ENCODE measurements around the gene APOE. TPM values are rescaled to one million over a fixed set of nuclear protein-coding genes. Genes with fewer than 3 reads are reported as not detected.

The APOE gene
- total RNA-seq, 1 donor from 2014 or later, result 655 TPM

DNA sequence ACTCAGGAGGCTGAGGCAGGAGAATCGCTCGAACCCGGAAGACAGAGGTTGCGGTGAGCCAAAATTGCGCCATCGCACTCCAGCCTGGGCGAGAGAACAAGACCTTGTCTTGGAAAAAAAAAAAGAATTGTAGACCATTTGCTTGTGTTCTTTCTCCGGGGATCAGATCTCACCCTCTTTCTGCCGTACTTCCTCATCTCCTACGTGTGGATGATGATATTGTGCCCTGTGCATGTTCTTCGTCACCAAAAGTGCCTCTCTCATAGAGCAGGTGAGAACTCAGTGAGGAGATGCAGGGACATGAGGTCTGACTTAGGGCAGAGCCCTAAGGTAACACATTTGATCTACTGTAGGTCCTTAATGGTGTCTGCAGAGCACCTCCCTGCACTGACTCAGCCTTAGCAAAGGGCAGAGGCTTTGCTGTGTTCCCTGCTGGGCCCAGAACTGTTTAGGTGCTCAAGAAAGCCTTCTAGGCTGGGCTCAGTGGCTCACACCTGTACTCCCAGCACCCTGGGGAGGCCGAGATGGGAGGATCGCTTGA is 41.5 kb downstream of the APOE start:
- Histone ChIP-seq H3K79me2 (ENCODE audit: insufficient read depth, low read length) (no peaks in the 10 kb centered on the region), H3K4me1 (ENCODE audit: insufficient read depth, low read length) (peaks cover 5% of the 10 kb centered on the region), H3K9ac (ENCODE audit: low read length) (no peak overlapping the region), H4K20me1 (ENCODE audit: insufficient read depth, low read length) (no peaks in the 10 kb centered on the region), H3K4me3 (ENCODE audit: insufficient read depth, low read depth, low read length) (no peak overlapping the region), H3K36me3 (ENCODE audit: insufficient read depth, low read length) (no peaks in the 10 kb centered on the region), H3K27ac (ENCODE audit: low read depth, low read length) (no peak overlapping the region), H3K27me3 (ENCODE audit: insufficient read depth, low read length) (no peaks in the 10 kb centered on the region), H2AFZ (ENCODE audit: low read depth, low read length) (no peak overlapping the region), H3K4me2 (ENCODE audit: low read length) (no peak overlapping the region), H3K9me3 (ENCODE audit: insufficient read depth, low read depth, low read length) (no peaks in the 10 kb centered on the region)
- Mint-ChIP-seq H3K4me3 (ENCODE audit: unreplicated experiment) (no peak overlapping the region), H3K27ac (ENCODE audit: unreplicated experiment) (no peak overlapping the region), H3K4me1 (ENCODE audit: low read depth, unreplicated experiment) (no peaks in the 10 kb centered on the region), H3K36me3 (ENCODE audit: low read depth, unreplicated experiment) (peaks cover 3% of the 10 kb centered on the region), H3K27me3 (ENCODE audit: low read depth, unreplicated experiment) (peaks cover 3% of the 10 kb centered on the region), H3K9me3 (ENCODE audit: unreplicated experiment) (peaks cover 2% of the 10 kb centered on the region)
- DNase-seq (ENCODE audit: low read depth) (no peak), FAIRE-seq (no peak)
- TF ChIP-seq EZH2 (IDR thresholded peaks at IDR 0.05; ENCODE audit: insufficient read depth, low read length), result no peak
- no peak for TF ChIP-seq CTCF (IDR thresholded peaks at IDR 0.05; ENCODE audit: insufficient read depth, low read depth, low read length)

- H3K4me1 ChIP-seq (ENCODE audit: insufficient read depth, low read length), result peaks cover 5% of the 10 kb centered on the region
- Mint-ChIP-seq H3K27me3 (ENCODE audit: low read depth, unreplicated experiment) (peaks cover 3% of the 10 kb centered on the region), H3K4me1 (ENCODE audit: low read depth, unreplicated experiment) (no peaks in the 10 kb centered on the region), H3K27ac (ENCODE audit: unreplicated experiment) (no peak overlapping the region), H3K4me3 (ENCODE audit: unreplicated experiment) (no peak overlapping the region), H3K36me3 (ENCODE audit: low read depth, unreplicated experiment) (peaks cover 3% of the 10 kb centered on the region), H3K9me3 (ENCODE audit: unreplicated experiment) (peaks cover 2% of the 10 kb centered on the region)
- H2AFZ ChIP-seq (ENCODE audit: low read depth, low read length), result no peak overlapping the region
- no peak overlapping the region for H3K9ac ChIP-seq (ENCODE audit: low read length)
- no peak for TF ChIP-seq EZH2 (IDR thresholded peaks at IDR 0.05; ENCODE audit: insufficient read depth, low read length)
- no peak for TF ChIP-seq CTCF (IDR thresholded peaks at IDR 0.05; ENCODE audit: insufficient read depth, low read depth, low read length)
- no peak overlapping the region for H3K4me3 ChIP-seq (ENCODE audit: insufficient read depth, low read depth, low read length)
- no peaks in the 10 kb centered on the region for H3K79me2 ChIP-seq (ENCODE audit: insufficient read depth, low read length)
- DNase-seq (ENCODE audit: low read depth) (no peak), FAIRE-seq (no peak)
- no peak overlapping the region for H3K27ac ChIP-seq (ENCODE audit: low read depth, low read length)
- no peaks in the 10 kb centered on the region for H4K20me1 ChIP-seq (ENCODE audit: insufficient read depth, low read length)
- no peaks in the 10 kb centered on the region for H3K36me3 ChIP-seq (ENCODE audit: insufficient read depth, low read length)
- H3K9me3 ChIP-seq (ENCODE audit: insufficient read depth, low read depth, low read length), result no peaks in the 10 kb centered on the region
- no peak overlapping the region for H3K4me2 ChIP-seq (ENCODE audit: low read length)
- H3K27me3 ChIP-seq (ENCODE audit: insufficient read depth, low read length), result no peaks in the 10 kb centered on the region
These were observed 42.6 kb downstream of the APOE start for GRCh38 chr19:44948237-44948636.

GRCh38 chr19:44948763-44949374 is 43.3 kb downstream of the APOE start:
- peaks cover 5% of the 10 kb centered on the region for H3K4me1 ChIP-seq (ENCODE audit: insufficient read depth, low read length)
- DNase-seq (ENCODE audit: low read depth) (no peak), FAIRE-seq (no peak)
- no peak for TF ChIP-seq CTCF (IDR thresholded peaks at IDR 0.05; ENCODE audit: insufficient read depth, low read depth, low read length)
- no peak for TF ChIP-seq EZH2 (IDR thresholded peaks at IDR 0.05; ENCODE audit: insufficient read depth, low read length)
- no peaks in the 10 kb centered on the region for H3K79me2 ChIP-seq (ENCODE audit: insufficient read depth, low read length)
- no peaks in the 10 kb centered on the region for H3K27me3 ChIP-seq (ENCODE audit: insufficient read depth, low read length)
- Mint-ChIP-seq H3K4me3 (ENCODE audit: unreplicated experiment) (no peak overlapping the region), H3K9me3 (ENCODE audit: unreplicated experiment) (peaks cover under 1% of the 10 kb centered on the region), H3K4me1 (ENCODE audit: low read depth, unreplicated experiment) (no peaks in the 10 kb centered on the region), H3K27ac (ENCODE audit: unreplicated experiment) (no peak overlapping the region), H3K36me3 (ENCODE audit: low read depth, unreplicated experiment) (peaks cover 3% of the 10 kb centered on the region), H3K27me3 (ENCODE audit: low read depth, unreplicated experiment) (peaks cover 2% of the 10 kb centered on the region)
- no peak overlapping the region for H3K27ac ChIP-seq (ENCODE audit: low read depth, low read length)
- no peaks in the 10 kb centered on the region for H3K36me3 ChIP-seq (ENCODE audit: insufficient read depth, low read length)
- no peaks in the 10 kb centered on the region for H4K20me1 ChIP-seq (ENCODE audit: insufficient read depth, low read length)
- H2AFZ ChIP-seq (ENCODE audit: low read depth, low read length), result no peak overlapping the region
- H3K4me3 ChIP-seq (ENCODE audit: insufficient read depth, low read depth, low read length), result no peak overlapping the region
- H3K4me2 ChIP-seq (ENCODE audit: low read length), result no peak overlapping the region
- H3K9me3 ChIP-seq (ENCODE audit: insufficient read depth, low read depth, low read length), result no peaks in the 10 kb centered on the region
- no peak overlapping the region for H3K9ac ChIP-seq (ENCODE audit: low read length)

All from astrocyte (in vitro differentiated cells and primary cell).